Left lung (tissue), 10 donors: ENCODE results near the gene PABPC1L2B. TPM values are rescaled to one million over a fixed set of nuclear protein-coding genes. Genes with fewer than 3 reads are reported as not detected.

Experiments used
- ATAC-seq: fragments of 200-7000 bp; cut with Tn5 transposase; one replicate; pipeline ENCODE4 v1.9.1; 2020; ENCODE audit warnings: moderate library complexity
- DNase-seq, 4 donors: peaks; one replicate each; pipeline ENCODE4 v3.0.0-alpha.2; 2013 to 2020
- H3K27ac ChIP-seq, 2 donors: fragments of 200-600 bp; sonication (generic) in 1 of 2; one replicate each; pipeline versions ENCODE4 v1.5.0 to v1.8.0; 2020 to 2021
- H3K27me3 ChIP-seq, 2 donors: fragments of 200-600 bp; sonication (generic) in 1 of 2; one replicate each; pipeline versions ENCODE4 v1.5.0 to v1.8.0; 2020 to 2021
- H3K36me3 ChIP-seq, 2 donors: fragments of 200-600 bp; sonication (generic) in 1 of 2; one replicate each; pipeline versions ENCODE4 v1.5.0 to v1.8.0; 2020 to 2021
- H3K4me1 ChIP-seq, 2 donors: fragments of 200-600 bp; one replicate each; pipeline ENCODE4 v1.8.0; 2021
- H3K4me3 ChIP-seq, 2 donors: fragments of 200-600 bp; sonication (generic) in 1 of 2; one replicate each; pipeline versions ENCODE4 v1.5.0 to v1.8.0; 2020 to 2021; ENCODE audit warnings: mild to moderate bottlenecking in 1 of 2
- H3K9me3 ChIP-seq, 2 donors: fragments of 200-600 bp; sonication (generic) in 1 of 2; one replicate each; pipeline versions ENCODE4 v1.5.0 to v1.8.0; 2020 to 2021
- intact Hi-C, 2 donors: fragments of 100-400 bp; cut with DNase I; formaldehyde crosslinking; loops; one replicate each; pipeline versions ENCODE4 v1.11.2 to v1.14.2; 2022
- polyA plus RNA-seq, 6 donors: library from polyadenylated mRNA; unstranded; fragments of 120-200 nt; gene quantifications; one replicate each; pipeline ENCODE4 v1.2.1, GENCODE V29; 2013; ENCODE audit not compliant: insufficient read length in 6 of 6
- total RNA-seq, 2 donors: library from RNA; stranded (reverse); fragmentation: NEBNext Ultra II Directional; extraction: Animal tissue kit (Norgen Biotek cat#: 25700); gene quantifications; one replicate each; pipeline ENCODE4 v1.2.1, GENCODE V29; 2021
- TF ChIP-seq, protein P1 (sequence below), 2 donors: fragments of 200-600 bp; sonication (generic) in 1 of 2; IDR thresholded peaks; one replicate each; pipeline versions ENCODE4 v1.5.0 to v1.8.0; 2021; ENCODE audit warnings: antibody characterized with exemption in 2 of 2
- donor health status: DM: no; HTN: yes; CAD: no.
- donor health status: DM: no; HTN: no; CAD: no.

PABPC1L2B gene
- total and polyA plus RNA-seq, 8 donors, result not detected

DNA sequence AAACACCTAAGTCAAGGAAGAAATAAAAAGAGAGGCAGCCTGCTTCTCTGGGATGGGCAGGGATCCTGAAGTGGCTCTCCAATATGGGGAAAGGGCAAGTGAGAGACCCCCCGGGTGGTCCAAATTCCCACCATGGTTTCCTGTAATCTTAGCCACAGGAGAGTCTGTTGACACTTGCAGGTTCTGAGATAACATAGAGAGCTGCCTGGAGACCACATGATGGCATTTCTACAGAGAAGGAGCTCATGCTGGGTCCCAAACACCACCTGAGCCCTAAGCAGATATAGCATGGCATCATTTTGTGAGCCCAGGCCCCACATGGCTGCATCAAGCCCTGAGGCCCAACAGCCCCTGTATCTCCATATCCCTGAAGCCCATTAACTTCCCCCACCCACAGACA, 26.1 kb downstream of the PABPC1L2B start:
- no peak for DNase-seq
- no peaks in the 10 kb centered on the region for H3K36me3 ChIP-seq
- H3K4me3 ChIP-seq, result no peak overlapping the region
- TF ChIP-seq, protein P1, sequence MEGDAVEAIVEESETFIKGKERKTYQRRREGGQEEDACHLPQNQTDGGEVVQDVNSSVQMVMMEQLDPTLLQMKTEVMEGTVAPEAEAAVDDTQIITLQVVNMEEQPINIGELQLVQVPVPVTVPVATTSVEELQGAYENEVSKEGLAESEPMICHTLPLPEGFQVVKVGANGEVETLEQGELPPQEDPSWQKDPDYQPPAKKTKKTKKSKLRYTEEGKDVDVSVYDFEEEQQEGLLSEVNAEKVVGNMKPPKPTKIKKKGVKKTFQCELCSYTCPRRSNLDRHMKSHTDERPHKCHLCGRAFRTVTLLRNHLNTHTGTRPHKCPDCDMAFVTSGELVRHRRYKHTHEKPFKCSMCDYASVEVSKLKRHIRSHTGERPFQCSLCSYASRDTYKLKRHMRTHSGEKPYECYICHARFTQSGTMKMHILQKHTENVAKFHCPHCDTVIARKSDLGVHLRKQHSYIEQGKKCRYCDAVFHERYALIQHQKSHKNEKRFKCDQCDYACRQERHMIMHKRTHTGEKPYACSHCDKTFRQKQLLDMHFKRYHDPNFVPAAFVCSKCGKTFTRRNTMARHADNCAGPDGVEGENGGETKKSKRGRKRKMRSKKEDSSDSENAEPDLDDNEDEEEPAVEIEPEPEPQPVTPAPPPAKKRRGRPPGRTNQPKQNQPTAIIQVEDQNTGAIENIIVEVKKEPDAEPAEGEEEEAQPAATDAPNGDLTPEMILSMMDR (IDR thresholded peaks at IDR 0.05), result no peak
- no peak for ATAC-seq
- peaks cover 0 to 3% of the 10 kb centered on the region in 2 donors for H3K9me3 ChIP-seq
- H3K27me3 ChIP-seq, result no peaks in the 10 kb centered on the region
- intact Hi-C loops, result no loop called here
- no peak overlapping the region for H3K27ac ChIP-seq
- H3K4me1 ChIP-seq, result no peaks in the 10 kb centered on the region

Other genes with a start within 250 kb of the PABPC1L2B start
- under 1 TPM; 0.45 to 0.47 TPM for gene DMRTC1B, start 226.0 kb upstream of the PABPC1L2B start, total RNA-seq
- 1 to 10 TPM; 2.2 to 4.2 (median 2.6) TPM for gene DMRTC1B, start 226.0 kb upstream of the PABPC1L2B start, polyA plus RNA-seq
- not detected for gene FAM236B, start 220.3 kb upstream of the PABPC1L2B start, total RNA-seq
- gene FAM236B, start 220.3 kb upstream of the PABPC1L2B start, polyA plus RNA-seq, result under 1 TPM in 1 of 6 donors, not detected in 5; 0.61 TPM
- gene FAM236D, start 194.7 kb upstream of the PABPC1L2B start, total RNA-seq, result not detected
- not detected for gene FAM236D, start 194.7 kb upstream of the PABPC1L2B start, polyA plus RNA-seq
- gene FAM236C, start 90.3 kb upstream of the PABPC1L2B start, total RNA-seq, result not detected
- gene FAM236C, start 90.3 kb upstream of the PABPC1L2B start, polyA plus RNA-seq, result not detected
- not detected for gene FAM236A, start 64.7 kb upstream of the PABPC1L2B start, total RNA-seq
- gene FAM236A, start 64.7 kb upstream of the PABPC1L2B start, polyA plus RNA-seq, result under 1 TPM in 4 of 6 donors, not detected in 2; 0.34 to 0.74 (median 0.41) TPM
- gene DMRTC1, start 59.1 kb upstream of the PABPC1L2B start, total RNA-seq, result under 1 TPM; 0.18 to 0.20 TPM
- gene DMRTC1, start 59.1 kb upstream of the PABPC1L2B start, polyA plus RNA-seq, result under 1 TPM in 5 of 6 donors, not detected in 1; 0.25 to 0.53 (median 0.29) TPM
- gene PABPC1L2A, start 76.6 kb downstream of the PABPC1L2B start, total RNA-seq, result not detected
- not detected for gene PABPC1L2A, start 76.6 kb downstream of the PABPC1L2B start, polyA plus RNA-seq
- gene NAP1L2, start 211.9 kb downstream of the PABPC1L2B start, total RNA-seq, result 1 to 10 TPM; 2.5 to 2.6 TPM
- under 1 TPM; 0.25 to 0.82 (median 0.55) TPM for gene NAP1L2, start 211.9 kb downstream of the PABPC1L2B start, polyA plus RNA-seq